Uterus (tissue), 4 donors: ENCODE results near the gene SMIM10L2A. TPM values are rescaled to one million over a fixed set of nuclear protein-coding genes. Genes with fewer than 3 reads are reported as not detected.

Experiments
- DNase-seq, 2 donors: peaks; one replicate each; pipeline ENCODE4 v3.0.0-alpha.2; 2019 to 2020
- H3K27ac ChIP-seq, 2 donors: fragments of 200-600 bp; sonication (generic); 1 replicate in 1 of 2; 2 replicates in 1 of 2; pipeline ENCODE4 v1.5.1; 2016 to 2018
- H3K27me3 ChIP-seq, 2 donors: fragments of 200-600 bp; sonication (generic); one replicate each; pipeline ENCODE4 v1.5.1; 2018 to 2019; ENCODE audit warnings: control low read depth in 1 of 2
- H3K36me3 ChIP-seq, 2 donors: fragments of 200-600 bp; sonication (generic); one replicate each; pipeline ENCODE4 v1.5.1; 2019; ENCODE audit warnings: control low read depth in 1 of 2
- H3K4me1 ChIP-seq, 2 donors: fragments of 200-600 bp; sonication (generic); one replicate each; pipeline ENCODE4 v1.5.1; 2018 to 2019; ENCODE audit warnings: control low read depth in 1 of 2
- H3K4me3 ChIP-seq, 2 donors: fragments of 200-600 bp; sonication (generic); 1 replicate in 1 of 2; 2 replicates in 1 of 2; pipeline ENCODE4 v1.5.1; 2018 to 2019; ENCODE audit warnings: mild to moderate bottlenecking in 1 of 2
- H3K9me3 ChIP-seq, 2 donors: fragments of 200-600 bp; sonication (generic); one replicate each; pipeline ENCODE4 v1.5.1; 2019; ENCODE audit warnings: control low read depth in 1 of 2
- CTCF ChIP-seq, 4 experiments: fragments of 200-600 bp in 2 of 4; fragments of 450-650 bp in 2 of 4; sonication (generic) in 2 of 4; IDR thresholded peaks; one replicate each; pipeline ENCODE4 v1.5.1; 2016 to 2019; ENCODE audit warnings: antibody characterized with exemption in 4 of 4, mild to moderate bottlenecking in 2 of 4, moderate library complexity in 1 of 4
- POLR2A ChIP-seq, 2 donors: fragments of 450-650 bp; IDR thresholded peaks; one replicate each; pipeline ENCODE4 v1.6.1; 2016; ENCODE audit warnings: antibody characterized with exemption in 2 of 2, mild to moderate bottlenecking in 1 of 2, moderate library complexity in 1 of 2
- intact Hi-C: fragments of 100-400 bp; cut with DNase I; formaldehyde crosslinking; loops from one replicate; pipeline ENCODE4 v1.15.1; 2023; ENCODE audit warnings: low total_unique reads
- total RNA-seq, 4 donors: library from RNA; depleted of rRNA in 3 of 4; stranded (reverse); fragments of >200 nt in 3 of 4; gene quantifications; one replicate each; pipeline versions ENCODE4 v1.1.0 to v1.2.4, GENCODE V29; 2014 to 2023
- donor health status: DM: yes; HTN: yes; CAD: no.

Gene SMIM10L2A
- total RNA-seq, 4 donors from 2014 or later: 0.26 to 3.5 (median 2.8) TPM; not detected in 1

GRCh38 chrX:135431886-135432285 is 10.1 kb downstream of the SMIM10L2A start:
- H3K4me1 ChIP-seq: no peaks in the 10 kb centered on the region
- no peak for TF ChIP-seq POLR2A (IDR thresholded peaks at IDR 0.05)
- TF ChIP-seq CTCF (IDR thresholded peaks at IDR 0.05): no peak
- H3K36me3 ChIP-seq: no peaks in the 10 kb centered on the region
- no peak overlapping the region for H3K4me3 ChIP-seq
- no peaks in the 10 kb centered on the region for H3K27me3 ChIP-seq
- no peak overlapping the region for H3K27ac ChIP-seq
- DNase-seq: no peak
- intact Hi-C loops: no loop called here
- no peaks in the 10 kb centered on the region for H3K9me3 ChIP-seq

GRCh38 chrX:135432453-135432852 is 10.7 kb downstream of the SMIM10L2A start:
- Histone ChIP-seq H3K36me3 (no peaks in the 10 kb centered on the region), H3K4me1 (no peaks in the 10 kb centered on the region), H3K27ac (no peak overlapping the region), H3K27me3 (no peaks in the 10 kb centered on the region), H3K4me3 (no peak overlapping the region), H3K9me3 (no peaks in the 10 kb centered on the region)
- no peak for TF ChIP-seq POLR2A (IDR thresholded peaks at IDR 0.05)
- TF ChIP-seq CTCF (IDR thresholded peaks at IDR 0.05): no peak
- no peak for DNase-seq
- intact Hi-C loops: no loop called here

GRCh38 chrX:135432881-135433521 is 11.3 kb downstream of the SMIM10L2A start:
- TF ChIP-seq CTCF (IDR thresholded peaks at IDR 0.05): no peak
- TF ChIP-seq POLR2A (IDR thresholded peaks at IDR 0.05): no peak
- intact Hi-C loops: no loop called here
- Histone ChIP-seq H3K9me3 (no peaks in the 10 kb centered on the region), H3K4me1 (no peaks in the 10 kb centered on the region), H3K4me3 (no peak overlapping the region), H3K36me3 (no peaks in the 10 kb centered on the region), H3K27me3 (no peaks in the 10 kb centered on the region), H3K27ac (no peak overlapping the region)
- peak in 1 of 2 donors; percentile 11 for DNase-seq

- Histone ChIP-seq H3K27ac (no peak overlapping the region), H3K4me1 (no peaks in the 10 kb centered on the region), H3K36me3 (no peaks in the 10 kb centered on the region), H3K9me3 (no peaks in the 10 kb centered on the region), H3K27me3 (no peaks in the 10 kb centered on the region), H3K4me3 (no peak overlapping the region)
- TF ChIP-seq POLR2A (IDR thresholded peaks at IDR 0.05) (no peak), CTCF (IDR thresholded peaks at IDR 0.05) (no peak)
- DNase-seq: no peak
- intact Hi-C loops: no loop called here
Observed at GRCh38 chrX:135433531-135434257, 11.9 kb downstream of the SMIM10L2A start.
